ENCODE results near the gene KDSR.
"Not testable (repeated sequence)": the region's sequence is repeated elsewhere in the genome, so short reads cannot be mapped to it uniquely, and the experiment has no call there.

Gene KDSR

GRCh38 chr18:63366213-63367052 lies 573 bp downstream of the KDSR start:
- DNase-seq (ENCODE audit: low read depth, low spot score), result no peak

GRCh38 chr18:63365876-63366212 lies 1.2 kb downstream of the KDSR start:
- no peak for DNase-seq (ENCODE audit: low read depth, low spot score)

GRCh38 chr18:63363951-63364350 lies 3.1 kb downstream of the KDSR start:
- DNase-seq (ENCODE audit: low read depth, low spot score), result no peak

GRCh38 chr18:63363420-63363819 lies 3.6 kb downstream of the KDSR start:
- not testable (repeated sequence) for DNase-seq (ENCODE audit: low read depth, low spot score)

- DNase-seq (ENCODE audit: low read depth, low spot score), result no peak
These were observed 10.6 kb downstream of the KDSR start for GRCh38 chr18:63356272-63356896.

GRCh38 chr18:63350230-63350629 lies 16.8 kb downstream of the KDSR start:
- DNase-seq (ENCODE audit: low read depth, low spot score), result no peak

- no peak for DNase-seq (ENCODE audit: low read depth, low spot score)
These were observed 18.4 kb downstream of the KDSR start for GRCh38 chr18:63348508-63349136.

- no peak for DNase-seq (ENCODE audit: low read depth, low spot score)
These were observed 20.4 kb downstream of the KDSR start for GRCh38 chr18:63346480-63347183.

- no peak for DNase-seq (ENCODE audit: low read depth, low spot score)
These were observed 21.0 kb downstream of the KDSR start for GRCh38 chr18:63346031-63346430.

- DNase-seq (ENCODE audit: low read depth, low spot score), result no peak
These were observed 22.1 kb downstream of the KDSR start for GRCh38 chr18:63344918-63345317.

GRCh38 chr18:63344263-63344662 lies 22.7 kb downstream of the KDSR start:
- DNase-seq (ENCODE audit: low read depth, low spot score), result no peak

- no peak for DNase-seq (ENCODE audit: low read depth, low spot score)
These were observed 24.8 kb downstream of the KDSR start for GRCh38 chr18:63342206-63342605.

GRCh38 chr18:63339920-63340484 lies 27.0 kb downstream of the KDSR start:
- no peak for DNase-seq (ENCODE audit: low read depth, low spot score)

GRCh38 chr18:63336366-63337099 lies 30.5 kb downstream of the KDSR start:
- no peak for DNase-seq (ENCODE audit: low read depth, low spot score)

- no peak for DNase-seq (ENCODE audit: low read depth, low spot score)
These were observed 35.9 kb downstream of the KDSR start for GRCh38 chr18:63331105-63331504.

GRCh38 chr18:63329431-63330145 lies 37.4 kb downstream of the KDSR start:
- no peak for DNase-seq (ENCODE audit: low read depth, low spot score)

GRCh38 chr18:63326011-63326410 lies 41.0 kb downstream of the KDSR start:
- no peak for DNase-seq (ENCODE audit: low read depth, low spot score)

- no peak for DNase-seq (ENCODE audit: low read depth, low spot score)
These were observed 41.8 kb downstream of the KDSR start for GRCh38 chr18:63325086-63325686.

GRCh38 chr18:63322908-63323634 lies 43.9 kb downstream of the KDSR start:
- DNase-seq (ENCODE audit: low read depth, low spot score), result no peak
